IMR-90 (cell line): ENCODE data around the gene THADA. TPM values are rescaled to one million over a fixed set of nuclear protein-coding genes. Genes with fewer than 3 reads are reported as not detected.

ENCODE experiments used
- ATAC-seq: fragments of 200-7000 bp; cut with Tn5 transposase; 2 replicates; pipeline ENCODE4 v1.9.1; 2020; ENCODE audit warnings: low read depth, mild to moderate bottlenecking, moderate library complexity
- BruUV-seq: library from RNA; stranded (reverse); fragments of 400-500 nt; replicated peaks from 2 replicates; lab custom pipeline; 2021; lab: Mats Ljungman, UMichigan
- CTCF ChIA-PET: fragments of 300-600 bp; formaldehyde crosslinking; extraction: SDS; loops from one replicate; lab custom pipeline; 2021; ENCODE audit warnings: antibody characterized with exemption; lab: Yijun Ruan, JAX
- POLR2A ChIA-PET: fragments of 300-600 bp; sonication (Branson Sonifier 250); formaldehyde crosslinking; loops from one replicate; lab custom pipeline; 2022; ENCODE audit warnings: antibody characterized with exemption; ENCODE audit not compliant: unreplicated experiment; lab: Charles Lee
- DNase-seq: peaks from one replicate; pipeline ENCODE4 v3.0.0; 2013
- H2AFZ ChIP-seq: replicated peaks from 2 replicates; pipeline ENCODE3; 2013; ENCODE audit warnings: low read length, mild to moderate bottlenecking; ENCODE audit not compliant: poor library complexity
- H2AK5ac ChIP-seq: 2 replicates; pipeline ENCODE4 v1.6.1; 2013; ENCODE audit warnings: low read depth, low read length, inconsistent platforms
- H2AK9ac ChIP-seq: replicated peaks from 2 replicates; pipeline ENCODE3; 2013; ENCODE audit warnings: mild to moderate bottlenecking, low read depth, low read length, moderate library complexity; ENCODE audit not compliant: poor library complexity
- H2BK120ac ChIP-seq: 2 replicates; pipeline ENCODE4 v1.6.1; 2013; ENCODE audit warnings: low read depth, low read length, inconsistent platforms
- H2BK15ac ChIP-seq: 3 replicates; pipeline ENCODE4 v1.6.1; 2013; ENCODE audit warnings: low read depth, low read length, inconsistent platforms
- H2BK20ac ChIP-seq: 2 replicates; pipeline ENCODE4 v1.6.1; 2013; ENCODE audit warnings: low read depth, mild to moderate bottlenecking, inconsistent platforms, low read length, moderate library complexity
- H2BK5ac ChIP-seq: 2 replicates; pipeline ENCODE4 v1.6.1; 2013; ENCODE audit warnings: mild to moderate bottlenecking, low read depth, low read length, inconsistent platforms; ENCODE audit not compliant: poor library complexity, severe bottlenecking
- H3K14ac ChIP-seq: replicated peaks from 2 replicates; pipeline ENCODE4 v1.6.1; 2013; ENCODE audit warnings: low read depth, low read length, inconsistent platforms
- H3K18ac ChIP-seq: 2 replicates; pipeline ENCODE4 v1.6.1; 2013; ENCODE audit warnings: low read depth, low read length, control low read depth
- H3K23ac ChIP-seq: 2 replicates; pipeline ENCODE4 v1.6.1; 2013; ENCODE audit warnings: low read depth, low read length, inconsistent platforms
- H3K27ac ChIP-seq: 2 replicates; pipeline ENCODE4 v1.5.1; 2013; ENCODE audit warnings: mild to moderate bottlenecking, control low read depth, low read length; ENCODE audit not compliant: insufficient read depth
- H3K27me3 ChIP-seq: 2 replicates; pipeline ENCODE4 v1.6.1; 2013; ENCODE audit warnings: low read length; ENCODE audit not compliant: control insufficient read depth, insufficient read depth
- H3K36me3 ChIP-seq: 2 replicates; pipeline ENCODE4 v1.6.1; 2013; ENCODE audit warnings: low read length, mixed read lengths; ENCODE audit not compliant: control insufficient read depth, insufficient read depth
- H3K4ac ChIP-seq: 2 replicates; pipeline ENCODE4 v1.6.1; 2013; ENCODE audit warnings: low read depth, low read length, inconsistent platforms
- H3K4me1 ChIP-seq: 2 replicates; pipeline ENCODE4 v1.6.1; 2013; ENCODE audit warnings: low read length, mixed read lengths; ENCODE audit not compliant: control insufficient read depth, insufficient read depth
- H3K4me2 ChIP-seq: 2 replicates; pipeline ENCODE4 v1.6.1; 2013; ENCODE audit warnings: low read depth, mild to moderate bottlenecking, control low read depth, low read length, moderate library complexity
- H3K4me3 ChIP-seq: 2 replicates; pipeline ENCODE4 v1.5.1; 2013; ENCODE audit warnings: low read depth, mild to moderate bottlenecking, control low read depth, low read length, moderate library complexity; ENCODE audit not compliant: insufficient read depth
- H3K56ac ChIP-seq: 2 replicates; pipeline ENCODE4 v1.6.1; 2013; ENCODE audit warnings: low read length, inconsistent platforms; ENCODE audit not compliant: insufficient read depth; ENCODE audit errors: extremely low read depth
- H3K79me1 ChIP-seq, 2 experiments: 2 replicates each; pipeline ENCODE4 v1.6.1; 2013; ENCODE audit warnings: low read length in 2 of 2, inconsistent platforms in 1 of 2, low read depth in 1 of 2
- H3K9ac ChIP-seq: 2 replicates; pipeline ENCODE4 v1.6.1; 2013; ENCODE audit warnings: low read depth, low read length, control low read depth
- H3K9me1 ChIP-seq: 2 replicates; pipeline ENCODE4 v1.6.1; 2013; ENCODE audit warnings: low read length, inconsistent platforms; ENCODE audit not compliant: insufficient read depth
- H3K9me3 ChIP-seq: 2 replicates; pipeline ENCODE4 v1.6.1; 2013; ENCODE audit warnings: low read length; ENCODE audit not compliant: control insufficient read depth, insufficient read depth
- H4K20me1 ChIP-seq: 2 replicates; pipeline ENCODE4 v1.6.1; 2013; ENCODE audit warnings: low read length, inconsistent platforms; ENCODE audit not compliant: insufficient read depth
- H4K5ac ChIP-seq: 2 replicates; pipeline ENCODE4 v1.6.1; 2013; ENCODE audit warnings: mild to moderate bottlenecking, low read depth, low read length, control low read depth
- H4K8ac ChIP-seq, 2 experiments: 2 replicates each; pipeline ENCODE4 v1.6.1; 2013; ENCODE audit warnings: low read depth in 2 of 2, low read length in 2 of 2, control low read depth in 1 of 2, inconsistent platforms in 1 of 2
- H4K91ac ChIP-seq: 2 replicates; pipeline ENCODE4 v1.6.1; 2013; ENCODE audit warnings: low read depth, low read length, inconsistent platforms; ENCODE audit not compliant: insufficient read depth
- CEBPB ChIP-seq: IDR thresholded peaks from 2 replicates; pipeline ENCODE4 v1.6.1; 2012; ENCODE audit warnings: low read depth, low read length, improper control_type of control experiment
- CHD1 ChIP-seq: IDR thresholded peaks from 2 replicates; pipeline ENCODE4 v1.6.1; 2012; ENCODE audit warnings: low read depth, low read length, improper control_type of control experiment
- MAZ ChIP-seq: IDR thresholded peaks from 2 replicates; pipeline ENCODE4 v1.6.1; 2012; ENCODE audit warnings: low read depth, mild to moderate bottlenecking, low read length, improper control_type of control experiment, moderate library complexity, borderline replicate concordance
- MXI1 ChIP-seq: IDR thresholded peaks from 2 replicates; pipeline ENCODE4 v1.6.1; 2012; ENCODE audit warnings: low read depth, mild to moderate bottlenecking, low read length, moderate library complexity, borderline replicate concordance
- POLR2A ChIP-seq: IDR thresholded peaks from 2 replicates; pipeline ENCODE4 v1.6.1; 2012; ENCODE audit warnings: mild to moderate bottlenecking, low read depth, low read length
- RAD21 ChIP-seq: IDR thresholded peaks from 2 replicates; pipeline ENCODE4 v1.6.1; 2012; ENCODE audit warnings: low read length, improper control_type of control experiment
- RCOR1 ChIP-seq: IDR thresholded peaks from 2 replicates; pipeline ENCODE4 v1.6.1; 2012; ENCODE audit warnings: mild to moderate bottlenecking, low read length, improper control_type of control experiment; ENCODE audit not compliant: insufficient replicate concordance
- RFX5 ChIP-seq: IDR thresholded peaks from 2 replicates; pipeline ENCODE4 v1.8.0; 2012; ENCODE audit warnings: low read depth, mild to moderate bottlenecking, low read length, moderate library complexity
- SMC3 ChIP-seq: fragments of 150-350 bp; IDR thresholded peaks from 2 replicates; pipeline ENCODE4 v1.6.1; 2016; ENCODE audit warnings: low read depth, mild to moderate bottlenecking, antibody characterized with exemption, low read length, moderate library complexity
- USF2 ChIP-seq: fragments of 150-350 bp; IDR thresholded peaks from 2 replicates; pipeline ENCODE4 v1.6.1; 2017; ENCODE audit warnings: mild to moderate bottlenecking, antibody characterized with exemption, low read length, low read depth
- dilution Hi-C: fragments of 300-500 bp; cut with HindIII; formaldehyde crosslinking; loops from one replicate; pipeline ENCODE4 v1.14.3; 2018; ENCODE audit warnings: low sequenced_read_pairs; ENCODE audit not compliant: unreplicated experiment
- in situ Hi-C: fragments of 300-500 bp; cut with MboI; formaldehyde crosslinking; loops from 3 replicates; pipeline ENCODE4 v1.14.3; 2019; ENCODE audit warnings: low sequenced_read_pairs, inconsistent platforms, mixed read lengths
- intact Hi-C: fragments of 100-400 bp; cut with micrococcal nuclease; formaldehyde crosslinking; loops from 2 replicates; pipeline ENCODE4 v1.10.0; 2022
- polyA plus RNA-seq, 3 experiments: library from polyadenylated mRNA; depleted of rRNA; stranded (reverse); fragments of >200 nt; gene quantifications; 2 replicates each; pipeline ENCODE4 v1.2.3, GENCODE V29; 2012; ENCODE audit warnings: low replicate concordance in 1 of 3
- total RNA-seq: library from RNA; depleted of rRNA; stranded (reverse); fragments of >200 nt; gene quantifications from 2 replicates; pipeline ENCODE4 v1.2.3, GENCODE V29; 2012
- TF ChIP-seq, protein P1 (sequence below): conservative IDR thresholded peaks from 2 replicates; pipeline ENCODE4 v1.5.1; 2012; ENCODE audit warnings: mild to moderate bottlenecking, low read depth, low read length, improper control_type of control experiment
- TF ChIP-seq, protein P2 (sequence below): fragments of 150-350 bp; IDR thresholded peaks from 2 replicates; pipeline ENCODE4 v1.6.1; 2016; ENCODE audit warnings: low read depth, mild to moderate bottlenecking, low read length, moderate library complexity, borderline replicate concordance

Gene THADA
- total and polyA plus RNA-seq, 2 of the 4 experiments (the other 2 are of a cell fraction) = 10.5 to 21.3 TPM

DNA sequence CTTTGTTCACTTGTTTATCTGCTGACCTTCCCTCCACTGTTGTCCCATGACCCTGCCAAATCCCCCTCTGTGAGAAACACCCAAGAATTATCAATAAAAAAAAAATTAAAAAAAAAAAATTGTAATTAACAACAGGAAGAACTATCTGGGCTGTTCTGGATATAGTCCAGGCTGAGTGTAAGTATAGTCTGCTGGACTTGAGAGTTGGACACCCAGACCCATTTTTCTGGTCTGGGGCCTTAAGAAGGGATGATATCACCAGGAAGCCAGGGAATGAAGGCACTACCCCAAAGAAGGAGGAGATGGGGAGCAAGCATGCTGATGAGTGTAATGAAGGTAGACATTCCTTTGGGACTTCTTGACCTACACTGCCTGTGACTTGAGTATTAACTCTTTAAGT is 297.3 kb downstream of the THADA start:
- Histone ChIP-seq H3K9ac (no peak overlapping the region), H2BK15ac (no peak overlapping the region), H2BK5ac (no peak overlapping the region), H3K4ac (no peak overlapping the region), H3K23ac (no peak overlapping the region), H3K4me3 (no peak overlapping the region), H2BK20ac (no peak overlapping the region), H4K91ac (no peak overlapping the region), H2AK5ac (no peak overlapping the region), H3K4me2 (no peak overlapping the region), H4K5ac (no peak overlapping the region), H3K27ac (no peak overlapping the region), H2AFZ (no peak overlapping the region), H3K79me1 (no peaks in the 10 kb centered on the region), H2AK9ac (no peak overlapping the region), H3K56ac (no peak overlapping the region), H3K4me1 (peaks cover 9% of the 10 kb centered on the region), H3K36me3 (no peaks in the 10 kb centered on the region), H3K9me1 (peaks cover 6% of the 10 kb centered on the region), H3K18ac (no peak overlapping the region), H3K27me3 (no peaks in the 10 kb centered on the region; the same call in 1 of the 2 replicates), H4K8ac (no peak overlapping the region), H4K20me1 (peaks cover 4% of the 10 kb centered on the region; the same call in 1 of the 2 replicates), H3K14ac (no peak overlapping the region), H3K9me3 (no peaks in the 10 kb centered on the region), H2BK120ac (no peak overlapping the region)
- in situ Hi-C loops = no loop called here
- intact Hi-C loops = no loop called here
- BruUV-seq = no TSS peak
- POLR2A ChIA-PET = no interaction called here
- ATAC-seq = no peak
- CTCF ChIA-PET = no interaction called here
- no peak for TF ChIP-seq CEBPB
- TF ChIP-seq MXI1 = no peak
- no peak for TF ChIP-seq POLR2A
- no peak for TF ChIP-seq CHD1
- TF ChIP-seq, protein P1, sequence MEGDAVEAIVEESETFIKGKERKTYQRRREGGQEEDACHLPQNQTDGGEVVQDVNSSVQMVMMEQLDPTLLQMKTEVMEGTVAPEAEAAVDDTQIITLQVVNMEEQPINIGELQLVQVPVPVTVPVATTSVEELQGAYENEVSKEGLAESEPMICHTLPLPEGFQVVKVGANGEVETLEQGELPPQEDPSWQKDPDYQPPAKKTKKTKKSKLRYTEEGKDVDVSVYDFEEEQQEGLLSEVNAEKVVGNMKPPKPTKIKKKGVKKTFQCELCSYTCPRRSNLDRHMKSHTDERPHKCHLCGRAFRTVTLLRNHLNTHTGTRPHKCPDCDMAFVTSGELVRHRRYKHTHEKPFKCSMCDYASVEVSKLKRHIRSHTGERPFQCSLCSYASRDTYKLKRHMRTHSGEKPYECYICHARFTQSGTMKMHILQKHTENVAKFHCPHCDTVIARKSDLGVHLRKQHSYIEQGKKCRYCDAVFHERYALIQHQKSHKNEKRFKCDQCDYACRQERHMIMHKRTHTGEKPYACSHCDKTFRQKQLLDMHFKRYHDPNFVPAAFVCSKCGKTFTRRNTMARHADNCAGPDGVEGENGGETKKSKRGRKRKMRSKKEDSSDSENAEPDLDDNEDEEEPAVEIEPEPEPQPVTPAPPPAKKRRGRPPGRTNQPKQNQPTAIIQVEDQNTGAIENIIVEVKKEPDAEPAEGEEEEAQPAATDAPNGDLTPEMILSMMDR = no peak
- no peak for TF ChIP-seq RFX5
- TF ChIP-seq RCOR1 = no peak
- TF ChIP-seq RAD21 = no peak
- no peak for TF ChIP-seq MAZ
- TF ChIP-seq SMC3 = no peak
- TF ChIP-seq USF2 = no peak
- TF ChIP-seq, protein P2, sequence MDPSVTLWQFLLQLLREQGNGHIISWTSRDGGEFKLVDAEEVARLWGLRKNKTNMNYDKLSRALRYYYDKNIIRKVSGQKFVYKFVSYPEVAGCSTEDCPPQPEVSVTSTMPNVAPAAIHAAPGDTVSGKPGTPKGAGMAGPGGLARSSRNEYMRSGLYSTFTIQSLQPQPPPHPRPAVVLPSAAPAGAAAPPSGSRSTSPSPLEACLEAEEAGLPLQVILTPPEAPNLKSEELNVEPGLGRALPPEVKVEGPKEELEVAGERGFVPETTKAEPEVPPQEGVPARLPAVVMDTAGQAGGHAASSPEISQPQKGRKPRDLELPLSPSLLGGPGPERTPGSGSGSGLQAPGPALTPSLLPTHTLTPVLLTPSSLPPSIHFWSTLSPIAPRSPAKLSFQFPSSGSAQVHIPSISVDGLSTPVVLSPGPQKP = no peak
- dilution Hi-C loops = no loop called here
- no peak for DNase-seq
